K562 (cell line): ENCODE data around the gene AMZ2. TPM values are rescaled to one million over a fixed set of nuclear protein-coding genes. Genes with fewer than 3 reads are reported as not detected.
A peak's percentile ranks its signal among the peaks of the same experiment; 100 is the strongest.

ENCODE experiments used
- KDM1A ChIP-seq, 2 experiments: fragments of 450-650 bp; IDR thresholded peaks; 2 replicates each; pipeline ENCODE4 v1.6.1; 2016; ENCODE audit warnings: mild to moderate bottlenecking in 2 of 2
- SP1 ChIP-seq: sonication (generic); formaldehyde crosslinking; IDR thresholded peaks from 2 replicates; pipeline ENCODE4 v1.8.1; 2022; ENCODE audit warnings: mild to moderate bottlenecking, missing genetic modification reagents
- ZNF133 ChIP-seq: fragments of 250-450 bp; sonication (Bioruptor Pico); IDR thresholded peaks from 2 replicates; pipeline ENCODE4 v1.4.0; 2020; ENCODE audit warnings: mild to moderate bottlenecking
- polyA plus RNA-seq, 8 experiments: library from polyadenylated mRNA; depleted of rRNA in 4 of 8; stranded (reverse) in 5 of 8; unstranded in 3 of 8; fragments of >200 nt; fragmentation: Nextera tagmentation in 2 of 8; fragmentation: Illumina TruSeq in 1 of 8; extraction: Ambion mirVana in 2 of 8; extraction: Trizol in 1 of 8; gene quantifications; 2 replicates each; pipeline versions ENCODE4 v1.2.1 to v1.2.3, GENCODE V29; 2011 to 2014; ENCODE audit warnings: inconsistent platforms in 1 of 8, missing spikeins in 1 of 8
- total RNA-seq, 7 experiments: library from RNA; depleted of rRNA in 6 of 7; stranded (reverse); fragments of >200 nt in 6 of 7; fragmentation: Illumina TruSeq in 2 of 7; extraction: Trizol in 2 of 7; gene quantifications; 2 replicates each; pipeline versions ENCODE4 v1.2.1 to v1.2.3, GENCODE V29; 2011 to 2021; ENCODE audit warnings: low replicate concordance in 1 of 7
- TF ChIP-seq, protein P1 (sequence below): fragments of 200-800 bp; sonication (Bioruptor generic); IDR thresholded peaks from 2 replicates; pipeline ENCODE4 v1.6.1; 2017; ENCODE audit warnings: missing genetic modification characterization, missing compliant biosample characterization
- TF ChIP-seq, protein P2 (sequence below), 2 experiments: fragments of 450-650 bp; IDR thresholded peaks; 2 replicates each; pipeline ENCODE4 v1.6.1; 2016; ENCODE audit warnings: mild to moderate bottlenecking in 2 of 2, borderline replicate concordance in 1 of 2, low read depth in 1 of 2, moderate library complexity in 1 of 2
- TF ChIP-seq, protein P3 (sequence below): fragments of 450-650 bp; IDR thresholded peaks from 2 replicates; pipeline ENCODE4 v1.6.1; 2017; ENCODE audit warnings: antibody characterized with exemption, mild to moderate bottlenecking
- TF ChIP-seq, protein P4 (sequence below): fragments of 450-650 bp; formaldehyde crosslinking; IDR thresholded peaks from 2 replicates; pipeline ENCODE4 v1.4.0; 2022; ENCODE audit warnings: missing genetic modification characterization
- TF ChIP-seq, protein P5 (sequence below): sonication (generic); formaldehyde crosslinking; IDR thresholded peaks from 2 replicates; pipeline ENCODE4 v1.8.1; 2022; ENCODE audit warnings: missing genetic modification reagents

Gene AMZ2
- total and polyA plus RNA-seq, 9 of the 15 experiments (the other 6 are each of a cell fraction or from before 2014, with no cell fraction given), result 22.6 to 92.2 (median 52.6) TPM

DNA sequence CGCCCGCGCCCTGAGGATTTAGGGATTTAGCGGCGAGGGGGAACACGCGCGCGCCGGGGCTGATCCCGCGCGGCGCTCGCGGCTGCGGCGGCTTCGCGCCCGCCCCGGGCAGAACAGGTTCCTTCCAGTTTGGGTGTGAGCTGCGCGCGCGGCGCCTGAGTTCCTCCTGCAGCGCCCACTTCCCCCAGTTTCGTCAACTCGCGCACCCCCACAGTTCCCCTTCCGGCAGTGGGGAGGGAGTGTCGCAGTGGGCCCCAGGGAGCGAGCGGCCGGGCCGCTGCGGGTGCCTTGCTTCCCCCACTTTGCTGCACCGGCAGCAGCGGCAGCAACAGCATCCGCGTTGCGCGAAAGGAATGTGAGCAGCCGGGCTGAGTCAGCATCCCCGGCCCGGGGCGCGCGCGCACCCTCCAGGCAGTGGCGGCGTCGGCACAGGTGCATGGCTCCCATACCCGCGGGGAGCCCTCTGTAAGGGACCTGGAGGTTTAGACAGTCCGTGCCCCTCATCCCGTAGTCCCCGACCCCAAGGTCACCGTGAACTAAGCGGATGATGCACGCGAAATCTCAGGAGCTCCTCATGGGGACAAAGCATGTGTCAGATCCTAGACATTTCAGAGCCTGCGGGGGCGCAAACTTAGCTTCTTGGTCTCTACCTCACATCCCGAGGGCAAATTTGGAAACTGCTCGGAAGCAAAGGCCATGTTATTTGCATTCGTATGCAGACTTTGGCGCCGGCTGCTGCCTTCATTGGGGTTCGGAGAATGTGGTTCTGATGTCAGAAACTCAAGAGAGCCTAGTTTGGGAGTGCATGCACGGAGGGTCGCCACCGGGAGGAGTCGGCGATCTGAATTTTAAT is 44.2 kb downstream of the AMZ2 start (continued):
- TF ChIP-seq, protein P1, sequence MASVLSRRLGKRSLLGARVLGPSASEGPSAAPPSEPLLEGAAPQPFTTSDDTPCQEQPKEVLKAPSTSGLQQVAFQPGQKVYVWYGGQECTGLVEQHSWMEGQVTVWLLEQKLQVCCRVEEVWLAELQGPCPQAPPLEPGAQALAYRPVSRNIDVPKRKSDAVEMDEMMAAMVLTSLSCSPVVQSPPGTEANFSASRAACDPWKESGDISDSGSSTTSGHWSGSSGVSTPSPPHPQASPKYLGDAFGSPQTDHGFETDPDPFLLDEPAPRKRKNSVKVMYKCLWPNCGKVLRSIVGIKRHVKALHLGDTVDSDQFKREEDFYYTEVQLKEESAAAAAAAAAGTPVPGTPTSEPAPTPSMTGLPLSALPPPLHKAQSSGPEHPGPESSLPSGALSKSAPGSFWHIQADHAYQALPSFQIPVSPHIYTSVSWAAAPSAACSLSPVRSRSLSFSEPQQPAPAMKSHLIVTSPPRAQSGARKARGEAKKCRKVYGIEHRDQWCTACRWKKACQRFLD (CRISPR knock-in tag), result no peak
- TF ChIP-seq, protein P2, sequence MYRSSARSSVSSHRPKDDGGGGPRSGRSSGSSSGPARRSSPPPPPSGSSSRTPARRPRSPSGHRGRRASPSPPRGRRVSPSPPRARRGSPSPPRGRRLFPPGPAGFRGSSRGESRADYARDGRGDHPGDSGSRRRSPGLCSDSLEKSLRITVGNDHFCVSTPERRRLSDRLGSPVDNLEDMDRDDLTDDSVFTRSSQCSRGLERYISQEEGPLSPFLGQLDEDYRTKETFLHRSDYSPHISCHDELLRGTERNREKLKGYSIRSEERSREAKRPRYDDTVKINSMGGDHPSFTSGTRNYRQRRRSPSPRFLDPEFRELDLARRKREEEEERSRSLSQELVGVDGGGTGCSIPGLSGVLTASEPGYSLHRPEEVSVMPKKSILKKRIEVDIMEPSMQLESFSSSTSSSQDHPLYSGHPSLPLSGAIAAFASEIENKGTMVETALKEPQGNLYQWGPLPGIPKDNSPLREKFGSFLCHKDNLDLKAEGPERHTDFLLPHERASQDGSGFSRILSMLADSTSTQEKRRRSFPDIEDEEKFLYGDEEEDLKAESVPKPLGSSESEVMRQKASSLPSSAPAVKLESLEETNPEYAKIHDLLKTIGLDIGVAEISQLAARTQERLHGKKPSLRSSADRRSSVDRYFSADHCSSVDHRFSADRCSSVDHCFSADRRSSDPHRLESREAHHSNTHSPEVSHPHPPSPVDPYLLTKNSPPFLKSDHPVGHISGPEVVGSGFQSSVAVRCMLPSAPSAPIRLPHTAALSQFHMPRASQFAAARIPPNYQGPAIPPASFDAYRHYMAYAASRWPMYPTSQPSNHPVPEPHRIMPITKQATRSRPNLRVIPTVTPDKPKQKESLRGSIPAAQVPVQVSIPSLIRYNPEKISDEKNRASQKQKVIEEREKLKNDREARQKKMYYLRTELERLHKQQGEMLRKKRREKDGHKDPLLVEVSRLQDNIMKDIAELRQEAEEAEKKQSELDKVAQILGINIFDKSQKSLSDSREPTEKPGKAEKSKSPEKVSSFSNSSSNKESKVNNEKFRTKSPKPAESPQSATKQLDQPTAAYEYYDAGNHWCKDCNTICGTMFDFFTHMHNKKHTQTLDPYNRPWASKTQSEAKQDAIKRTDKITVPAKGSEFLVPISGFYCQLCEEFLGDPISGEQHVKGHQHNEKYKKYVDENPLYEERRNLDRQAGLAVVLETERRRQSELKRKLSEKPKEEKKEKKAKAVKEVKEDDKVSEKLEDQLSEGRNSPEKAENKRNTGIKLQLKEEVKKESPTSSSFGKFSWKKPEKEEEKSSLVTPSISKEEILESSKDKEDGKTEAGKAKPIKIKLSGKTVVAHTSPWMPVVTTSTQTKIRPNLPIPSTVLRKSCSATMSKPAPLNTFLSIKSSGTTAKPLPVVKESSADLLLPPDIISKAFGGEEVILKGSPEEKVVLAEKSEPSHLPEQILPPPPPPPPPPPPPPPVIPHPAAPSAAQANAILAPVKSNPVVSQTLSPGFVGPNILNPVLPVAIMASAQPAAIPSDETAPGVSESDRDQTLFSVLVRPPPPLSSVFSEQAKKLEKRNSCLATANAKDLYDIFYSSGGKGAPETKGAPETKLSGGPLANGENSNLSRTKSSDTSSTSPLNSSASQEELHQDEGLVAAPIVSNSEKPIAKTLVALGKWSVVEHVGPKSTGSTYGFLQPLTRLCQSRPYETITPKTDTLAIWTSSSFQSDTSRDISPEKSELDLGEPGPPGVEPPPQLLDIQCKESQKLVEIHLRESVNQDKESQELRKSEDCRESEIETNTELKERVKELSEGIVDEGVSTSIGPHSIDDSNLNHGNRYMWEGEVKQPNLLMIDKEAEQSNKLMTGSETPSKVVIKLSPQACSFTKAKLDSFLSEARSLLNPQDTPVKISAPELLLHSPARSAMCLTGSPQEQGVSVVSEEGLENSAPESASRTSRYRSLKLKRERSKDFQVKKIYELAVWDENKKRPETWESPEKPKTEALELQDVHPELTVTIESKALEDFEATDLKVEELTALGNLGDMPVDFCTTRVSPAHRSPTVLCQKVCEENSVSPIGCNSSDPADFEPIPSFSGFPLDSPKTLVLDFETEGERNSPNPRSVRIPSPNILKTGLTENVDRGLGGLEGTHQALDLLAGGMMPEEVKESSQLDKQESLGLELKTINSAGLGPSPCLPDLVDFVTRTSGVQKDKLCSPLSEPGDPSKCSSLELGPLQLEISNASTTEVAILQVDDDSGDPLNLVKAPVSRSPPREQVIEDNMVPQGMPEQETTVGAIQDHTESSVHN (IDR thresholded peaks at IDR 0.05; ENCODE audit: borderline replicate concordance in 1 of 2, low read depth in 1 of 2), result no peak
- TF ChIP-seq, protein P3, sequence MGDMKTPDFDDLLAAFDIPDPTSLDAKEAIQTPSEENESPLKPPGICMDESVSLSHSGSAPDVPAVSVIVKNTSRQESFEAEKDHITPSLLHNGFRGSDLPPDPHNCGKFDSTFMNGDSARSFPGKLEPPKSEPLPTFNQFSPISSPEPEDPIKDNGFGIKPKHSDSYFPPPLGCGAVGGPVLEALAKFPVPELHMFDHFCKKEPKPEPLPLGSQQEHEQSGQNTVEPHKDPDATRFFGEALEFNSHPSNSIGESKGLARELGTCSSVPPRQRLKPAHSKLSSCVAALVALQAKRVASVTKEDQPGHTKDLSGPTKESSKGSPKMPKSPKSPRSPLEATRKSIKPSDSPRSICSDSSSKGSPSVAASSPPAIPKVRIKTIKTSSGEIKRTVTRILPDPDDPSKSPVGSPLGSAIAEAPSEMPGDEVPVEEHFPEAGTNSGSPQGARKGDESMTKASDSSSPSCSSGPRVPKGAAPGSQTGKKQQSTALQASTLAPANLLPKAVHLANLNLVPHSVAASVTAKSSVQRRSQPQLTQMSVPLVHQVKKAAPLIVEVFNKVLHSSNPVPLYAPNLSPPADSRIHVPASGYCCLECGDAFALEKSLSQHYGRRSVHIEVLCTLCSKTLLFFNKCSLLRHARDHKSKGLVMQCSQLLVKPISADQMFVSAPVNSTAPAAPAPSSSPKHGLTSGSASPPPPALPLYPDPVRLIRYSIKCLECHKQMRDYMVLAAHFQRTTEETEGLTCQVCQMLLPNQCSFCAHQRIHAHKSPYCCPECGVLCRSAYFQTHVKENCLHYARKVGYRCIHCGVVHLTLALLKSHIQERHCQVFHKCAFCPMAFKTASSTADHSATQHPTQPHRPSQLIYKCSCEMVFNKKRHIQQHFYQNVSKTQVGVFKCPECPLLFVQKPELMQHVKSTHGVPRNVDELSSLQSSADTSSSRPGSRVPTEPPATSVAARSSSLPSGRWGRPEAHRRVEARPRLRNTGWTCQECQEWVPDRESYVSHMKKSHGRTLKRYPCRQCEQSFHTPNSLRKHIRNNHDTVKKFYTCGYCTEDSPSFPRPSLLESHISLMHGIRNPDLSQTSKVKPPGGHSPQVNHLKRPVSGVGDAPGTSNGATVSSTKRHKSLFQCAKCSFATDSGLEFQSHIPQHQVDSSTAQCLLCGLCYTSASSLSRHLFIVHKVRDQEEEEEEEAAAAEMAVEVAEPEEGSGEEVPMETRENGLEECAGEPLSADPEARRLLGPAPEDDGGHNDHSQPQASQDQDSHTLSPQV, result 0 out of 2 replicates have a peak, but pooled peaks have one; percentile 13
- TF ChIP-seq, protein P4, sequence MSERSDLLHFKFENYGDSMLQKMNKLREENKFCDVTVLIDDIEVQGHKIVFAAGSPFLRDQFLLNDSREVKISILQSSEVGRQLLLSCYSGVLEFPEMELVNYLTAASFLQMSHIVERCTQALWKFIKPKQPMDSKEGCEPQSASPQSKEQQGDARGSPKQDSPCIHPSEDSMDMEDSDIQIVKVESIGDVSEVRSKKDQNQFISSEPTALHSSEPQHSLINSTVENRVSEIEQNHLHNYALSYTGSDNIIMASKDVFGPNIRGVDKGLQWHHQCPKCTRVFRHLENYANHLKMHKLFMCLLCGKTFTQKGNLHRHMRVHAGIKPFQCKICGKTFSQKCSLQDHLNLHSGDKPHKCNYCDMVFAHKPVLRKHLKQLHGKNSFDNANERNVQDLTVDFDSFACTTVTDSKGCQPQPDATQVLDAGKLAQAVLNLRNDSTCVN (CRISPR knock-in tag), result no peak
- no peak for TF ChIP-seq SP1
- TF ChIP-seq ZNF133 (CRISPR knock-in tag), result no peak
- peak; percentile 49 to 66; a peak in 3 of 4 replicates for TF ChIP-seq KDM1A (IDR thresholded peaks at IDR 0.05)
- TF ChIP-seq, protein P5, sequence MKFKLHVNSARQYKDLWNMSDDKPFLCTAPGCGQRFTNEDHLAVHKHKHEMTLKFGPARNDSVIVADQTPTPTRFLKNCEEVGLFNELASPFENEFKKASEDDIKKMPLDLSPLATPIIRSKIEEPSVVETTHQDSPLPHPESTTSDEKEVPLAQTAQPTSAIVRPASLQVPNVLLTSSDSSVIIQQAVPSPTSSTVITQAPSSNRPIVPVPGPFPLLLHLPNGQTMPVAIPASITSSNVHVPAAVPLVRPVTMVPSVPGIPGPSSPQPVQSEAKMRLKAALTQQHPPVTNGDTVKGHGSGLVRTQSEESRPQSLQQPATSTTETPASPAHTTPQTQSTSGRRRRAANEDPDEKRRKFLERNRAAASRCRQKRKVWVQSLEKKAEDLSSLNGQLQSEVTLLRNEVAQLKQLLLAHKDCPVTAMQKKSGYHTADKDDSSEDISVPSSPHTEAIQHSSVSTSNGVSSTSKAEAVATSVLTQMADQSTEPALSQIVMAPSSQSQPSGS (CRISPR knock-in tag), result no peak
